ENCODE measurements around the gene NTRK1.
"Not testable (repeated sequence)": the region's sequence is repeated elsewhere in the genome, so short reads cannot be mapped to it uniquely, and the experiment has no call there.

Gene NTRK1

DNA sequence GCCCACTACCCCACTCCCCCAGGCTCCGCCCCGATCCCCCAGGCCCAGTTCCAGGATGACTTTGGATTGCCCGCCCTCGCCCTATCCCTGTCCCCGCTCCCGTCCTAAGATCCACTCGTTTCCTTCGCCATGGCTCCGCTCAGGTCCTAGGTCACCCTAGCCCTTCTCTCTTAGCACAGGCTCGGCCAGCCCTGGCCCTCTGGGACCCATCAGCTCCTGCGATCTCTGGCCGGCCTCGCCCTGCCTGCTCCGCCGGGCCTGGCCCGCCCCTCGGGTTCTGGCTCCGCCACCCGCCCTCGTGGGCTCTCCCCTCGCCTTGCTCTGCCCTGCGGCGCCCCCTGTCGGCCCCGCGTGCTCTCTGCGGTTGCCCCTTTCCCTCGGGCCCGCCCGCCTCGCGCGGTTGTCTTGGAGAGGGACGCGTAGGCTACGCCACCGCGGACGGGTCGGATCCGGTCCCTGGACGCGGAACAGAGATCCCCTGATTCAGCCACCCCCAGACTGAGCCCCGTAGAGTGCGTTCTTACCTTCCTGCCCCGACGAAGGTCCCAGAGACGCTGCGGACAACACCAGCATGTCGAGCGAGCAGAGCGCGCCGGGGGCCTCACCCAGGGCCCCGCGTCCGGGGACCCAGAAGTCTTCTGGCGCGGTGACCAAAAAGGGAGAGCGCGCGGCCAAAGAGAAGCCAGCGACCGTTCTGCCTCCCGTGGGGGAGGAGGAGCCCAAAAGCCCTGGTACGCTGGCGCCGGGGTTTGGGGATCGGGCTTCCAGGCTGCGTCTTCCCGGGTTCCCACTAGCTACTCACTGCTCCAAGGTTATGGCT is 59.8 kb downstream of the NTRK1 start, which contains the start of gene LRRC71:
TSS of gene LRRC71 (plus strand) at position 400 of the 820 bp plus-strand sequence. CDS start at position 572, 172 bp downstream.
- DNase-seq, result peak; percentile 76

- no peak for DNase-seq
Measured at GRCh38 chr1:156921053-156921529, 60.4 kb downstream of the NTRK1 start.

- no peak for DNase-seq
Measured at GRCh38 chr1:156922986-156923669, 62.5 kb downstream of the NTRK1 start.

GRCh38 chr1:156923670-156924477 is 63.2 kb downstream of the NTRK1 start:
- DNase-seq, result no peak

GRCh38 chr1:156924478-156925153 is 64.0 kb downstream of the NTRK1 start:
- no peak for DNase-seq

DNA sequence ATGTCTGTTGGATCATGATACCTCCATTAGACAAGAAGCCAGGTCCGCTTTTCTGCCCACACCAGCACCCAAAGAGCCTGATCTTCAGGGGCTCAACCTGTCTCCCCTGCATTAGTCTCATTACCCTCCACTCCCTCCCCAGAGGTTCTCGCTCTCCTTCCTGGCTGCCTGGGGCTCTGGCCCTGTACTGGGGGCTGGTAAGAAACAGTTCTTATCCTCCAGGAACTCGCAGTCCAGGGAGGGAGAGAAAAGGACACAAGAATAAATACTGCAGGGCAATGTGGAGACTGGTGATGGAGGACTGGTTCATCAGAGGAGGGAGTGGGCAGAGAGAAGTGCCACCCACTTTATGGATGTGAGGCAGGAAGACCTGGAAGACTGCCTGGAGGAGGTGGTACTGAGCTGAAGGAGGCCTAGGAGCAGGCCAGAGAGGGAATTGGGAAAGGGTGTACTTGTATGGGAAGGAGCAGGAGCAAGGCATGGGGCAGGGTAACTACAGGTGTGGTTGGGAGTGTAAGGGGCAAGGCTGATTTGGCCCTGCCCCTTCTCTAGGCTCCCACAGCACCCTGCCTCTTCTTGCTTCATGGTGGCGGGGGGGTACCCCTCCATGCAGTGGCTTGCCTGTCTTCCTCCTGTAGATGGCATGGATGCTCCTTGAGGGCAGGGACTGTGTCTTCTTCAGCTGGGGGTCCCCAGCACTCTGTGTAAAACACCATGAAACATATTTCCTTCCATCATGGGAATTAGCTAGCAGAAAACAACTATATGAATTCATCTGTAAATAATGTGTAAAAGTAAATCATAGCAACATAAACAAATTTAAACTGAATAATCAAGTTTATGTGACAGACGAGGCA is 64.7 kb downstream of the NTRK1 start:
- DNase-seq, result no peak

GRCh38 chr1:156926175-156926574 is 65.5 kb downstream of the NTRK1 start:
- peak; percentile 83 for DNase-seq

GRCh38 chr1:156926695-156927094 is 66.0 kb downstream of the NTRK1 start:
- not testable (repeated sequence) for DNase-seq

DNA sequence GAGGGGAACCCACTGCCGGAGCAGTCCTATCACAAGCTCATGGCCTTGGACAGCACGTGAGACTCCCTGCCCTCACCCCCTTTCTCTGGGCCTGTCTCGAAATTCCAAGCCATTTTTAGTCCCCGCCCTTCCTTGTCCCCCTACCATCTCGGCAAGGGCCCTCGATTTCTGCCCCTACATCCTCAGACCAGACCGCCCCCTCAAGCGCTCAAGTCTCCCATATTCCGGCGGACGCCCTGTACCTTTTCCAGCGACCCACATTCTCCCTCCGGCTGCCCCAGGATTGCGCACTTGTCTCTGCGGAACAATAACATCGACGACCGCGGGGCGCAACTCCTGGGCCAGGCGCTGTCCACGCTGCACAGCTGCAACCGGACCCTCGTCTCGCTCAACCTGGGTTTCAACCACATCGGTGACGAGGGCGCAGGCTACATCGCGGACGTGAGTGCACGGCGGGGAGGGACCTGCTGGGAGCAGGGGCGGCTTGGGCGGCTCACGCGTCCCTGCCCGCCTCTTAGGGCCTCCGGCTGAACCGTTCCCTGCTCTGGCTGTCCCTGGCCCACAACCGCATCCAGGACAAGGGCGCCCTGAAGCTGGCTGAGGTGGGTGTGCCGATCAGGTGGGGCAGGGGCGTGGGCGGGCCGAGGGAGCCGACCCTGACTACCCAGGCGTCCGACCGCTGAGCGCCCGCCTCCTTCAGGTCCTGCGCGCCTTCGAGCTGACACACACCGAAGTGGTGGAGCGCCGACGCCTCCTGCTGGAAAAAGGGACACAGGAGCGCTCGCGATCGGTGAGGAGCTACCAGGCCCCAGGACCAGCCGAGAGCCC is 66.8 kb downstream of the NTRK1 start:
- DNase-seq, result peak; percentile 76

- DNase-seq, result no peak
Measured at GRCh38 chr1:156928043-156928602, 67.5 kb downstream of the NTRK1 start.

DNA sequence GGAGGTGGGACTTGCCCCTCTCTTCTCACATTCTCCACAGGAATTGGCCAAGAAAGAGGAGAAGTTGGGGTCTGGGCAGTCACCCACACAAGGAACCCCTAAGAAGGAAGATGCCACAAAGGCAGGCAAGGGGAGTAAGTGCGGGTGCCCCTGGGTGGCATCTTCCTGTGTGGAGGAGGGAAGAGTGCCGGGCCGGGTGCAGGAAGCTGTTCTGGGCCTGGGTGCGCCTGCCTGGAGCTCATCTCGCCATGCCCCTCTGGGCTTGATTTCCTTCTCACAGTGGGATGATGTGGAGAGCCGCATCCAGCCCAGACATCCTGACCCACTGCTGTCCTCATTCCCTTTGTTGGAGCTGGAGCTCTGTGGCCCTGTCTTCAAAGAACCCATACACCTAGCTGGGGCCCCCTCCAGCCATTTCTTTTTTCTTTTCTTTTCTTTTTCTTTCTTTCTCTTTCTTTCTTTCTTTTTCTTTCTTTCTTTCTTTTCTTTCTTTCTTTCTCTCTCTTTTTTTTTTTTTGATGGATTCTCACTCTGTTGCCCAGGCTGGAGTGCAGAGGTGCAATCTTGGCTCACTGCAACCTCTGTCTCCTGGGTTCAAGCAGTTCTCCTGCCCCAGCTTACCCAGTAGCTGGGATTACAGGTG is 69.1 kb downstream of the NTRK1 start:
- no peak for DNase-seq

DNA sequence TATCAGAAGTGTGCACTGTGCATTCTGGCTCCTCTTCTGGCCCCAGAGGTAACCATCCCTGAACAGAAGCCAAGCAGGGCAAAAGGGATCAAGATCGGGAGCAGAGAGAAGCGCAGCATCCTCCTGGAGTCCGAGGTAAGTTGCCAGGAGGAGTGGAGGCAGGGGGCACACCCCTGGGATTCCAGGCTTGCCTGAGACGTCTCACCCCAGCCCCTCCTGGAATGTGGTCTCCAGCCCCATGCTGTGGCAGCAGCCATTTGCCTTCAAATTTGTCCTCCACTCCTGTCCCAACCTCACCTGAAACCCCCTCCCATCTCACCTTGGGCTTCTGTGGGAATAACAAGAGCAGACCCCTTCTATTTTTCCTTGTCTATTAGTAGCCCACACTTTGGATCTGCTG is 69.8 kb downstream of the NTRK1 start:
- no peak for DNase-seq
